OCI-LY7 (cell line): ENCODE data around the gene CRAMP1.

Source experiments
- CTCF ChIP-seq: fragments of 200-600 bp; sonication (generic); conservative IDR thresholded peaks from 2 replicates; pipeline ENCODE4 v1.5.1; 2014; ENCODE audit warnings: mild to moderate bottlenecking, antibody characterized with exemption, low read length, moderate library complexity, mixed read lengths
- EZH2phosphoT487 ChIP-seq: fragments of 200-600 bp; sonication (generic); IDR thresholded peaks from 2 replicates; pipeline ENCODE4 v1.6.1; 2018; ENCODE audit warnings: low read depth, borderline replicate concordance, mild to moderate bottlenecking, mixed run types, antibody characterized with exemption, low read length, moderate library complexity, mixed read lengths

GRCh38 chr16:1614456-1615102, 2.4 kb downstream of the CRAMP1 start:
- no peak for TF ChIP-seq CTCF
- no peak for TF ChIP-seq EZH2phosphoT487
